Hepatocyte (in vitro differentiated cells): ENCODE results near the gene AUTS2.

Experiments
- EZH2 ChIP-seq: fragments of 200-600 bp; sonication (generic); IDR thresholded peaks from 2 replicates; pipeline ENCODE4 v1.6.1; 2016; ENCODE audit warnings: antibody characterized with exemption, mild to moderate bottlenecking, borderline replicate concordance
- EZH2phosphoT487 ChIP-seq: fragments of 200-600 bp; sonication (generic); IDR thresholded peaks from one replicate; pipeline ENCODE4 v1.6.1; 2018; ENCODE audit warnings: antibody characterized with exemption, mild to moderate bottlenecking, low read depth, moderate library complexity; ENCODE audit not compliant: unreplicated experiment, severe bottlenecking
- TF ChIP-seq, protein P1 (sequence below): fragments of 200-600 bp; sonication (generic); IDR thresholded peaks from 2 replicates; pipeline ENCODE4 v1.5.1; 2016; ENCODE audit warnings: antibody characterized with exemption, mild to moderate bottlenecking; ENCODE audit not compliant: poor library complexity

DNA sequence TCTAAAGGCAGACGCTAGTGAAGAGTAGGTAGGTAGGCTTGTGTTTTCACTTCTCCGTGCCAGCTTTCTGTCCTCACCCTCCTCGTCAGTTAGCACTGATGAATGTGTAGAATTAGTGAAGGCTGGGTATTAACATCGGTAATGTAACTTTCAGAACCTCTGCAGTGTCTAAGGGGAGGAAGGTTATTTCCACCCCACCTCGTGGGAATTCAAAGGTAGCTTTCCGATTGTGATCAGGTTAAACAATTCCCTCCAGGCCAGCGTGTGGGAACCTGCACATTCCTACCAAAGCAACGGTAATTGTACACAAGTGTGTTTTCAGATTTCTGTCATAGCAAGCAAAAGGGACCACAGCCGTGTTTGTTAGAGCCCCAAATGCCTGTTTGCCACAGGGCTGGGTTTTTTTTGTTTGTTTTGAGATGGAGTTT is 1128.7 kb downstream of the AUTS2 start:
- TF ChIP-seq, protein P1, sequence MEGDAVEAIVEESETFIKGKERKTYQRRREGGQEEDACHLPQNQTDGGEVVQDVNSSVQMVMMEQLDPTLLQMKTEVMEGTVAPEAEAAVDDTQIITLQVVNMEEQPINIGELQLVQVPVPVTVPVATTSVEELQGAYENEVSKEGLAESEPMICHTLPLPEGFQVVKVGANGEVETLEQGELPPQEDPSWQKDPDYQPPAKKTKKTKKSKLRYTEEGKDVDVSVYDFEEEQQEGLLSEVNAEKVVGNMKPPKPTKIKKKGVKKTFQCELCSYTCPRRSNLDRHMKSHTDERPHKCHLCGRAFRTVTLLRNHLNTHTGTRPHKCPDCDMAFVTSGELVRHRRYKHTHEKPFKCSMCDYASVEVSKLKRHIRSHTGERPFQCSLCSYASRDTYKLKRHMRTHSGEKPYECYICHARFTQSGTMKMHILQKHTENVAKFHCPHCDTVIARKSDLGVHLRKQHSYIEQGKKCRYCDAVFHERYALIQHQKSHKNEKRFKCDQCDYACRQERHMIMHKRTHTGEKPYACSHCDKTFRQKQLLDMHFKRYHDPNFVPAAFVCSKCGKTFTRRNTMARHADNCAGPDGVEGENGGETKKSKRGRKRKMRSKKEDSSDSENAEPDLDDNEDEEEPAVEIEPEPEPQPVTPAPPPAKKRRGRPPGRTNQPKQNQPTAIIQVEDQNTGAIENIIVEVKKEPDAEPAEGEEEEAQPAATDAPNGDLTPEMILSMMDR = no peak
- TF ChIP-seq EZH2 (no peak), EZH2phosphoT487 (no peak)
